HG03565 (cell line): ENCODE data around the gene ZNF8.
A peak's percentile ranks its signal among the peaks of the same experiment; 100 is the strongest.
"Not testable (repeated sequence)": the region's sequence is repeated elsewhere in the genome, so short reads cannot be mapped to it uniquely, and the experiment has no call there.

Experiments used
- ATAC-seq: cut with Tn5 transposase; IDR thresholded peaks from one replicate; pipeline ENCODE4 v1.9.1; 2021; ENCODE audit warnings: mild to moderate bottlenecking, moderate library complexity; ENCODE audit not compliant: unreplicated experiment

Gene ZNF8

DNA sequence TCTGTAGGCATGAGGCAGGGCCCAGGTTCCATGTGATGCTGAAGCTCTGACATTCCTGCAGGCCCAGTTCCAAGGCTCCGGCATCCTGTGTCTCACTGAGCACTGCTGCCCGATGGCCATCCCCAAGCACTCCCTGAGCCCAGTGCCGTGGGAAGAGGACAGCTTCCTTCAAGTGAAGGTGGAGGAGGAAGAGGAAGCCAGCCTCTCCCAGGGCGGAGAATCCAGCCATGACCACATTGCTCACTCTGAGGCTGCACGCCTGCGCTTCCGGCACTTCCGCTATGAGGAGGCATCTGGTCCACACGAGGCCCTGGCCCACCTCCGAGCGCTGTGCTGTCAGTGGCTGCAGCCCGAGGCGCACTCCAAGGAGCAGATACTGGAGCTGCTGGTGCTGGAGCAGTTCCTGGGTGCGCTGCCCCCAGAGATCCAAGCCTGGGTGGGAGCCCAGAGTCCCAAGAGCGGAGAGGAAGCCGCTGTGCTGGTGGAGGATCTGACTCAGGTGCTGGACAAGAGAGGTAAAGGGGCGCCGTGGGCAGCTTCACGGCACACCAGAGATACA is 56.0 kb downstream of the ZNF8 start:
- ATAC-seq = no peak

DNA sequence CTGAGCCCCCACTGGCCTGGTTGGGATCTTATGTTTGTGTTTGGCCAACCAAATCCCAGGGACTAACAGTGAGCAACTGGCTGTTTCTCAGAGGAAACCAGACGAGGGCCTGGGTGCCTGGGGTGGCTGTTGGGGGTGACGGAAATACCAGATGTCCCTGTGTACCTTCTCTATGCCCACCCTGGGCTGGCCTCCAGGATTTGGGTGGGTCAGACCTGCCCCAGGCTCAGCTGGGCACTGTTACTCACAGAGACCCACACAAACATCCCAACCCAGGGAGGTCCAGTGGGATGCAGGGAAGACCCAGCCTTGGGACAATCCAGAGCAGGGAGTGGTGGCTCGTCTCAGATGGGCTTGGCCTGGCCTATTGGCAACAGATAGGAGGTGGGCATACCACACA is 56.9 kb downstream of the ZNF8 start:
- no peak for ATAC-seq

DNA sequence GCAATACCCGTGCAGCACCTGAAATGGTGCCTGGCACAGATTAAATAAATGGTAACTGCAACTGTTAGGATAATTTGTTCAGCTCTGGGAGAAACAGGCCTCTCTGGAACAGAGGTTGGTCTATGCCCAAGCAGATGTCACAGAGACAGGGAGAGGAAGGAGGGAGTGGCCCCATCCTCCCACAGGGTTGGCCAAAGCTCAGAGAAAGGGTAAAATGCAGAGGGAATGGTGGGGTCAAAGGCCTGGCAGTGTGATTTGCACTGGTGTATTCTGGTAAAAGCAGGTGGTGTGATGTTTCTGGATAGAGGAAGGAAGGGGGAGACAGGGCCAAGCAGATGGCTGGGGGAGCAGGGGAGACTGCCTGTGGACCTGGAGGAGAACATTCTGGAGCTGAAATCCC is 57.5 kb downstream of the ZNF8 start:
- ATAC-seq = no peak

DNA sequence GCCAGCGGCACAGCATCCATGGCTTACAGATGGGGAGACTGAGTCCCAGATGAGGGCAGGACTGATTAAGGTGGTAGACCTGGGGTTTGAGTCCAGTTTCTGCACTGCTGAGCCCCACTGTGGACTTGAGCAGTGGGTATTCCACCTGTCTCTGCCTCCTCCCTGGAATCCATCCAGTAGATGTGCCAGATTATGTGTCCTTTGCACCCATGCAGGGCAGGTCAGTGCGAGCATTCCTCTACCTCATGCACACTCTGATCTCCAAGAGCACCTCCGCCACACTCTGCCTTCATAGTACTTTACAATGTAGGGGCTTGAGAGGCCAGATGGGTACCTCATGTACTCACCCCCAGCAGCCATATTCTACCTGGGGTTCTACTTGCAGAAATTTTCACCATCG is 58.1 kb downstream of the ZNF8 start:
- no peak for ATAC-seq

DNA sequence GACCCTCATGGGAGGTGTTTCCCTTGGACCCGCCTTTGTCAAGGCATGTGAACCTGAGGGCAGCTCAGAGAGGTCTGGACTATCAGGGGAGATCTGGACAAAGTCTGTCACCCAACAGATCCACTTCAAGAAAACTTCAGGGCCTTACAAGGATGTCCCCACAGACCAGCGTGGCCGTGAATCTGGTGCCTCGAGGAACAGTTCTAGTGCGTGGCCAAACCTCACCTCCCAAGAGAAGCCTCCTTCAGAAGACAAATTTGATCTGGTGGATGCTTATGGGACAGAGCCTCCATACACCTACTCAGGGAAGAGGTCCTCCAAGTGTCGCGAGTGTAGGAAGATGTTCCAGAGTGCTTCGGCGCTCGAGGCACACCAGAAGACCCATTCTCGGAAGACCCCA is 59.6 kb downstream of the ZNF8 start:
- no peak for ATAC-seq

DNA sequence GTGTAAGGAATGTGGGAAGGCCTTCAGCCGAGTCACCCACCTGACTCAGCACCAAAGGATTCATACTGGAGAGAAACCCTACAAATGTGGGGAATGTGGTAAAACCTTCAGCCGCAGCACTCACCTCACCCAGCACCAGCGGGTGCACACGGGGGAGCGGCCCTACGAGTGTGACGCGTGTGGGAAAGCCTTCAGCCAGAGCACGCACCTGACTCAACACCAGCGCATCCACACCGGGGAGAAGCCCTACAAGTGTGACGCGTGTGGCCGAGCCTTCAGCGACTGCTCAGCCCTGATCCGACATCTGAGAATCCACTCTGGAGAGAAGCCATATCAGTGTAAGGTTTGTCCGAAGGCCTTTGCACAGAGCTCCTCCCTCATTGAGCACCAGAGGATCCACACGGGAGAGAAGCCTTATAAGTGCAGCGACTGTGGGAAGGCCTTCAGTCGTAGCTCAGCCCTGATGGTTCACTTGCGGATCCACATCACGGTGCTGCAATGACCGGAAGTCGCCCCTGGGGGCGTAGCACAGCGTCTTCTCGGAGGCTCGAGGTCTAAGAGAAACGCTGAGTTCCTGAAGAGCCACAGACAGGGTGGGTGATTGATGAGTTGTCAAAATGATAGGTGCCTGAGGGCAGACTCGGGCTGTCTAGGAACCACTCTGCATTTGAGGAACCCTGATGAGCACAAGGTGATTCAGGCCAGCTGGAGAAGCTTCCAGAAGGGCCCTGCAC is 60.2 kb downstream of the ZNF8 start:
- ATAC-seq = no peak

DNA sequence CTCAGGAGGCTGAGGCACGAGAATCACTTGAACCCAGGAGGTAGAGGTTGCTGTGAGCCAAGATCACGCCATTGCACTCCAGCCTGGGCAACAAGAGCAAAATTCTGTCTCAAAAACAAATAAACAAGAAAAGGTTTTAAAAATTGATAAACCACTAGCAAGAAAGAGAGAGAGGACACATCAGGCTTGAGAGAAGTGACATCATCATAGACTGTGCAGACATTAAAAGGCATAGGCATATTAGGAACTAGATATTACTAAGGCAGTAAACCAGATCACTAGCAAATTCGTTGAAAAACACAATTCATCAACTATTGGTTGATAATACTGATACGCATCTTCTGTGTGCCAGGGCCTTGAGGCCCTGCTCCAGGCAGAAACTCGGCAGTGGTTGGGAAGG is 66.8 kb downstream of the ZNF8 start:
- no peak for ATAC-seq

DNA sequence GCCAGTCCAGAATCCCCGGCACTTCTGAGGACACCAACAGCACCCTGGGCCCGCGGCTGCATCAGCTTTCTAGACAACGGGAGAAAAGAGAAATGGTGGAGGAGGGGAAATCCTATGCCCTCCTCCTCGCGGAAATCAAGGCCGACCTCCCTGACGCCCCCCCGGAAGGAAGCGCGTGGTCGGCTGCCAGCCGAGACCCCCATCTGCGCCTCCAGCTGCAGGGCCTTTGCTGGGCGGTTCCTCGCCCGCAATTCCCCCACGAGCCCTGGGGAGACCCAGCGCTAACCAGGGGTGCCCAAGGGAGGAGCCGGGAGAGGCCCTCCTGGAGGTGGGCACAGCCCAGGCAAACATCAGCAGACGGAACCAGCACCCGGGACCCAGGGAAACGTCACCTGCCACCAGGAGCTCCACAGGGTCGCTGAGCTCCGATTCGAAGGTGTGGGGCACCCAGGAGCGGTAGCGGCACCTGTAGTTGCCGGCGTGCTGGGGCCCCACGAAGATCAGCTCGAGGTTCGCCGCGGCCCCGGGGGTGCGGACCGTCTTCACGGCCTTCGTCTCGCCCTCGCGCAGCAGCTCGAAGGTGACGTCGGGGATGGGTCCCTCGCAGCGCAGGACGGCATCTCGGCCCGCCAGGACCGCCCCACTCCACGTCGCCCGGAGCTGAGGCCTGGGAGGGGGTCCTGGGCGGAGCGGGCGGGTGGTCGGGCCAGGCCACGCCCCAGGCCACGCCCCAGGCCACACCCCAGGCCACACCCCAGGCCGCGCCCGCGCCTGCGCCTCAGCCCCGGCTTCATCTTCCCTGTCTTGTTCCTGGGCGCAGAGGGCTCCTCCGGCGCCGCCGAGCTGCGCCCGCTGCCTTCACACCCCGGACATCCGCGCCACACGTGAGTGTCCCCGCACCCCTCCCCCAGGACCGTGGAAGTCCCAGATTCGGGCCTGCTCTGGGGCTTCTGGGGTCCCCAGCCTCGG is 68.5 kb downstream of the ZNF8 start:
- peak; percentile 74 for ATAC-seq

DNA sequence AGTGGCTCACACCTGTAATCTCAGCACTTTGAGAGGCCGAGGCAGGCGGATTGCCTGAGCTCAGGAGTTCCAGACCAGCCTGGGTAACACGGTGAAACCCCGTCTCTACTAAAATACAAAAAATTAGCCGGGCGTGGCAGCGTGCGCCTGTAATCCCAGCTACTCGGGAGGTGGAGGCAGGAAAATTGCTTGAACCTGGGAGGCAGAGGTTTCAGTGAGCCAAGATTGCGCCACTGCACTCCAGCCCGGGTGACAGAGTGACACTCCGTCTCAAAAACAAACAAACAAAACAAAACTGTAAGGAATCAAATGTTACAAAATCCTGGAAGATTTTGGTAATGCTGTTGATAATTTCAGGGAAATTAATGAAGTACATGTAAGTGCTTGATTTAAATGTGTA is 69.3 kb downstream of the ZNF8 start:
- not testable (repeated sequence) for ATAC-seq

DNA sequence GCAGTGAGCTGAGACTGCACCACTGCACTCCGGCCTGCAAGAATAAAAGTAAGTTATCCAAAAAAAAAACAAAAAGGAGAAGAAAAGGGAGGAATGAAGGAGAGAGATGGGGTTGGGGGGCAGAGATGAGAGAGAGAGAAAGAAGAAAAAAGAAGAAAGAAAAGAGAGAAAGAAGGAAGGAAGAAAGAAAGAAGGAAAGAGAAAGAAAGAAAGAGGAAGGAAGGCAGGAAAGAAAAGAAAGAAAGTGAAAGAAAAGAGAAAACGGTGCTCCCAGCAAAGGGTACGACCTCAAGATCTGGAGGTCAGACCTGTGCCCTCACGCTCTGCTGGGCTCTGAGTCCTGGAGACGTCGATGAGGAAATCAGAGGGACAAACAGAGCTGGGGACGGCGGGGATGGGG is 70.8 kb downstream of the ZNF8 start:
- no peak for ATAC-seq

DNA sequence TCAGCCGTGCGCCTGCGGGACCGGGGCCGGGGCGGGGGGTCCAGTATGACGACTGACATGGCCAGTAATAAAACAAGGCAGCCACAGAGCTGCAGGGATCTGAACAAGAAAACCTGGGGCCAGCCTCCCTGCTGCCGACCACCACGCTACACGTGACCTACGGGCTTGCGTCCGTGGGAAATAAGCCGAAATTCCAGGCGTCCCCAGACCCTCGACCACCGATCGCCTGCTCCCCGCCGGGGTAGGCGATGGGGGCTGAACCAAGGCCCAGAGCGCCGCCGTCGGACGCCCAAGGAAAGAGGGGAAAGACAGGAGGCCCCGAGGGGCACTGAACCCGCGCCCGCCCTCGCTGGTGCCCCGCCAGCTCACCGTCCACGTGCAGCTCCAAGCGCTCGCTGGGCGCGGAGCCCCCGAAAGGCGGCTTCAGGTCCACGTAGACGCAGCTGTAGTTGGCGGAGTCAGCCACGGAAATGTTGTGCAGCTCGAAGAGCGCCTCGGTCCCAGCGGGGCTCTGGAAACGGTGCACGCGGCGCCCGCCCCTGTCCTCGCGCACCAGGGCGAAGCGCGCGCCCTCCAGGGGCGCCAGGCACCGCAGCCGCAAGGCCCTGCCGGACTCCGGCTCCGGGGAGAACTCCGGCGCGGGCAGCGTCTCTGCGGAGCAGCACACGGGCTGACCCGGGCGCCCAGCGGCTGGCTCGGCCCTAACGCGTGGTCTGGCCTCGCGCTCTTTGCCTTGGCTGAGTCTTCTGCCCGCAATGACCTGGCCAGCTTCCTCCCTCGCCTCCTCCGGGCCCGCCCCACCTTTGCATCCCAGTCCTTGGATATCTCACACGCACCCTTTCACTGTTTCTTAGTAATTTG is 71.5 kb downstream of the ZNF8 start:
- no peak for ATAC-seq

DNA sequence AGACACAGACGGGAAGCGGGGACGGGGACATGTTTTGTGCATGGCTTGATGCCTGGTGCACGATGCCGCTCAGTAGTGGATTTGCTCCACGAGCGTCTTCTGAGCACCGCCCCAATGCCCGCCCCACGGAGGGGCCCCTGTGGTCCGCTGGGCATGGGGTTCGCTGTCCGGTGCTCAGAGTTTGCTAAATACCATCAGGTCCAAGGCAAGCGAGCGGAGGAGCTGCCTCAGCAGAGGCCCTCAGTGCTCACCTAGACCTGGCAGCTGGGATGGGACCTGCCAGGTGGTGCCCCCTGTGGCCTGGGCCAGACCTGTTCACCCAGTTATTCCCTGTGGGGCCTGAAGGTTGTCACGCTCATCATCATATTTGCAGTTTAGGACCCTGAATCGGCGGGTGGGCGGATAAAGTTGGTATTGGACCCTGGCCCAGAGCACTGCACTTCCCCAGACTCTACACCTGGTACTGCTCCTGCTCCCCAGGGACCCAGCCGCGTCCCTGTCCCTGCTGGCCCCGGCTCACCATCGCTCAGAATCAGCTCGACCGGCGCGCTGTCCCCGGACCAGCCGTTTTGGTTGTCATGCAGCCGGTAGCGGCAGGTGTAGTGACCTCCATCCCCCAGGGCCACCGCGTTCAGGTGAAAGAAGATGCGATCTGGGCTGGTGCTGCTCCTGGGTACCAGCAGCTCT is 72.3 kb downstream of the ZNF8 start:
- no peak for ATAC-seq

DNA sequence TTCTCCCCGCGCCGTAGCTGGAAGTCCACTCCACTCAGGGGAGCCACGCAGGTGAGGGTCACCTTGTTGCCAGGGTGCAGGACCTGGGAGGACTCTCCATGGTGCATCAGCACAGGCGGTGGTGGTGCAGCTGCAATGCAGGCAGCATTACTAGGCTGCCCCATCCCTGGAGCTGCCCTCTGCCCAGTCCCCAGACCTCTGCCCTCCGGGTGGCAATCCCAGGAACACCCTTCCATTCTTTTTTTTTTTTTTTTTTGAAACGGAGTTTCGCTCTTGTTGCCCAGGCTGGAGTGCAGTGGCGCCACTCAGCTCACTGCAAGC is 72.8 kb downstream of the ZNF8 start:
- ATAC-seq = no peak

DNA sequence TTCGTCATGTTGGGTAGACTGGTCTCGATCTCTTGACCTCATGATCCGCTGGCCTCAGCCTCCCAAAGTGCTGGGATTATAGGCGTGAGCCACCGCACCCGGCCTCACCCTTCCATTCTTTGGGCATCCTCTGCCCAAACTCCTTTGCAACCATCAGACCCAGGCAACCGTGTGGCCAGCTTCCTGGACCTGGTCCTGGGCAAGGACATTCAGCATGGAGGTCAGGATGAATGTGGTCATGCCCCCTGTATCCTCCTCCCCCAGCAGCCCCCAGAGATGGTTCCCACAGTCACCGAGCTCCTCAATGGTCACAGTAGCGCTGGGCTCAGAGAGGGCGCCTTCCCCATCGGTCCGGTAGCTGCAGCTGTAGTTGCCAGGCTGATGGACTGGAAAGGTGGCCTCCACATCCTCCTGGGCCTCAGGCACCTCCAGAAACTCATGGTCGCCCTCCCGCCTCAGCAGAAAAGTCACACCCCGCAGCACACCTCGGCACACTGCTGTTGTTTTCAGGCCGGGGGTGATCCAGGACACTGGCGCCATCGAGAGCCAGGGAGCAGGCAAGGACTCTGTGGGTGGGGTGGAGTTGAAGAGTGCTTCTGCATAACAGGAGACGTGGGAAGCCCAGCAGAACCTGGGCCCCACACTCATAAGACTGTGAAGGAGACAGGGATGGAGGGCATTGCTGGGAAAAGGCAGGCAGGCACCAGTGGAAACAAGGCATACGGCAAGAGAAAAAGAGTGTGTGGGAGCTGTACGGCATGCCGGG is 73.4 kb downstream of the ZNF8 start:
- ATAC-seq = no peak
